Progenitor cell of endocrine pancreas (in vitro differentiated cells): ENCODE data around the gene PAX5. TPM values are rescaled to one million over a fixed set of nuclear protein-coding genes. Genes with fewer than 3 reads are reported as not detected.
A peak's percentile ranks its signal among the peaks of the same experiment; 100 is the strongest.

ENCODE experiments used
- DNase-seq: peaks from one replicate; pipeline ENCODE4 v3.0.0; 2021; ENCODE audit warnings: low spot score; ENCODE audit not compliant: unreplicated experiment
- H3K27ac Mint-ChIP-seq: 2 replicates; pipeline ENCODE4 v1.8.0; 2021; ENCODE audit warnings: mild to moderate bottlenecking, moderate library complexity, mixed read lengths
- H3K27me3 Mint-ChIP-seq: 2 replicates; pipeline ENCODE4 v1.8.0; 2021; ENCODE audit warnings: mixed read lengths
- H3K36me3 Mint-ChIP-seq: 2 replicates; pipeline ENCODE4 v1.8.0; 2022; ENCODE audit warnings: mixed read lengths; ENCODE audit not compliant: insufficient read depth
- H3K4me1 Mint-ChIP-seq: 2 replicates; pipeline ENCODE4 v1.8.0; 2021; ENCODE audit warnings: low read depth, mixed read lengths
- H3K4me3 Mint-ChIP-seq: 2 replicates; pipeline ENCODE4 v1.8.0; 2021; ENCODE audit warnings: low read depth, mild to moderate bottlenecking, moderate library complexity, mixed read lengths
- H3K9me3 Mint-ChIP-seq: 2 replicates; pipeline ENCODE4 v1.8.0; 2021; ENCODE audit warnings: low read depth, mixed read lengths
- CTCF ChIP-seq: fragments of 200-600 bp; sonication (generic); IDR thresholded peaks from one replicate; pipeline ENCODE4 v1.5.0; 2021; ENCODE audit warnings: antibody characterized with exemption, mild to moderate bottlenecking; ENCODE audit not compliant: unreplicated experiment
- total RNA-seq: library from RNA; stranded (reverse); gene quantifications from 2 replicates; pipeline ENCODE4 v1.2.1, GENCODE V29; 2021

Gene PAX5
- total RNA-seq, 1 donor from 2014 or later, result not detected

- no peak overlapping the region for H3K4me3 Mint-ChIP-seq
- no peak for DNase-seq
- H3K36me3 Mint-ChIP-seq, result no peaks in the 10 kb centered on the region
- H3K27ac Mint-ChIP-seq, result peak overlapping the region; percentile 33
- H3K4me1 Mint-ChIP-seq, result no peaks in the 10 kb centered on the region
- H3K9me3 Mint-ChIP-seq, result no peaks in the 10 kb centered on the region
- TF ChIP-seq CTCF, result no peak
- peaks cover 79% of the 10 kb centered on the region for H3K27me3 Mint-ChIP-seq
These were observed 57.6 kb downstream of the PAX5 start for GRCh38 chr9:36976371-36977030.

GRCh38 chr9:36974731-36975130 lies 59.3 kb downstream of the PAX5 start:
- TF ChIP-seq CTCF, result no peak
- Mint-ChIP-seq H3K9me3 (no peaks in the 10 kb centered on the region), H3K36me3 (no peaks in the 10 kb centered on the region), H3K4me3 (no peak overlapping the region), H3K4me1 (no peaks in the 10 kb centered on the region), H3K27me3 (peaks cover 78% of the 10 kb centered on the region), H3K27ac (no peak overlapping the region)
- no peak for DNase-seq

- Mint-ChIP-seq H3K4me1 (no peaks in the 10 kb centered on the region), H3K36me3 (no peaks in the 10 kb centered on the region), H3K9me3 (no peaks in the 10 kb centered on the region), H3K27ac (no peak overlapping the region), H3K27me3 (peaks cover 79% of the 10 kb centered on the region), H3K4me3 (no peak overlapping the region)
- no peak for TF ChIP-seq CTCF
- no peak for DNase-seq
These were observed 62.1 kb downstream of the PAX5 start for GRCh38 chr9:36971935-36972488.

- Mint-ChIP-seq H3K4me1 (no peaks in the 10 kb centered on the region), H3K4me3 (no peak overlapping the region), H3K36me3 (no peaks in the 10 kb centered on the region), H3K27ac (no peak overlapping the region), H3K9me3 (no peaks in the 10 kb centered on the region), H3K27me3 (peaks cover 78% of the 10 kb centered on the region)
- no peak for DNase-seq
- TF ChIP-seq CTCF, result no peak
These were observed 63.8 kb downstream of the PAX5 start for GRCh38 chr9:36970007-36970888.

GRCh38 chr9:36969216-36969771 lies 64.8 kb downstream of the PAX5 start:
- DNase-seq, result no peak
- Mint-ChIP-seq H3K27ac (no peak overlapping the region), H3K9me3 (no peaks in the 10 kb centered on the region), H3K4me3 (no peak overlapping the region), H3K4me1 (no peaks in the 10 kb centered on the region), H3K36me3 (no peaks in the 10 kb centered on the region), H3K27me3 (peaks cover 78% of the 10 kb centered on the region)
- TF ChIP-seq CTCF, result peak; percentile 30
